ENCODE measurements around the gene NPTXR. TPM values are rescaled to one million over a fixed set of nuclear protein-coding genes. Genes with fewer than 3 reads are reported as not detected.

The NPTXR gene
- total RNA-seq, 6 experiments from 2014 or later: 0.18 to 0.68 (median 0.28) TPM

DNA sequence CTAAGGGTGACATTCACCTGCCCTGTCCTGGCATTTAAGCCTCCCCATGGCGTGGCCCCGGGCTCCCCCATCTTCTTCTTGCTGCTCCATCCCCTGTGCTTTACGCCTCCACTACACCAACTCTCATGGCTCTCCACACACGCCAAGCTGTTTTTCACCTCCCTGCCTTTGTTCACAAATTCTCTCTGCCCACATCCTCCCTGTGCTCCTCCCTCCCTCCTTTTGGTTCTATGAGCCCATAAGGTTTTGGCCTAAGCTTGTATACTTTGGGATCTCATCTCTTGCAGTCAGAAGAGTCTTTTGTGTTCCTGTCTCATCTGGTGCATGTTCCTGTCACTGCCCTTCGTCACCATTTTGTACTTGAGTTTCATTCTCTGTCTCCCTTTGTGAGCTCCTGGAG lies 45.3 kb downstream of the NPTXR start:
- ATAC-seq (no peak), DNase-seq (no peak)
- 55% methylated on average over 5 of the region's 5 CpGs for WGBS (ENCODE audit: insufficient coverage, low coverage, low lambda C conversion rate, missing lambda C conversion rate)
- no peaks in the 10 kb centered on the region for H3K36me3 ChIP-seq
- TF ChIP-seq, protein P1, sequence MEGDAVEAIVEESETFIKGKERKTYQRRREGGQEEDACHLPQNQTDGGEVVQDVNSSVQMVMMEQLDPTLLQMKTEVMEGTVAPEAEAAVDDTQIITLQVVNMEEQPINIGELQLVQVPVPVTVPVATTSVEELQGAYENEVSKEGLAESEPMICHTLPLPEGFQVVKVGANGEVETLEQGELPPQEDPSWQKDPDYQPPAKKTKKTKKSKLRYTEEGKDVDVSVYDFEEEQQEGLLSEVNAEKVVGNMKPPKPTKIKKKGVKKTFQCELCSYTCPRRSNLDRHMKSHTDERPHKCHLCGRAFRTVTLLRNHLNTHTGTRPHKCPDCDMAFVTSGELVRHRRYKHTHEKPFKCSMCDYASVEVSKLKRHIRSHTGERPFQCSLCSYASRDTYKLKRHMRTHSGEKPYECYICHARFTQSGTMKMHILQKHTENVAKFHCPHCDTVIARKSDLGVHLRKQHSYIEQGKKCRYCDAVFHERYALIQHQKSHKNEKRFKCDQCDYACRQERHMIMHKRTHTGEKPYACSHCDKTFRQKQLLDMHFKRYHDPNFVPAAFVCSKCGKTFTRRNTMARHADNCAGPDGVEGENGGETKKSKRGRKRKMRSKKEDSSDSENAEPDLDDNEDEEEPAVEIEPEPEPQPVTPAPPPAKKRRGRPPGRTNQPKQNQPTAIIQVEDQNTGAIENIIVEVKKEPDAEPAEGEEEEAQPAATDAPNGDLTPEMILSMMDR (IDR thresholded peaks at IDR 0.05): no peak
- no peak for TF ChIP-seq POLR2A (IDR thresholded peaks at IDR 0.05)
- H3K9me3 ChIP-seq: no peaks in the 10 kb centered on the region
- H3K27ac ChIP-seq: no peak overlapping the region
- H3K4me3 ChIP-seq: no peak overlapping the region
- H3K4me1 ChIP-seq: peaks cover 0 to 3% (median 0%) of the 10 kb centered on the region in 4 donors
- intact Hi-C loops (cut with DNase I): no loop called here
- no peaks in the 10 kb centered on the region for H3K27me3 ChIP-seq

DNA sequence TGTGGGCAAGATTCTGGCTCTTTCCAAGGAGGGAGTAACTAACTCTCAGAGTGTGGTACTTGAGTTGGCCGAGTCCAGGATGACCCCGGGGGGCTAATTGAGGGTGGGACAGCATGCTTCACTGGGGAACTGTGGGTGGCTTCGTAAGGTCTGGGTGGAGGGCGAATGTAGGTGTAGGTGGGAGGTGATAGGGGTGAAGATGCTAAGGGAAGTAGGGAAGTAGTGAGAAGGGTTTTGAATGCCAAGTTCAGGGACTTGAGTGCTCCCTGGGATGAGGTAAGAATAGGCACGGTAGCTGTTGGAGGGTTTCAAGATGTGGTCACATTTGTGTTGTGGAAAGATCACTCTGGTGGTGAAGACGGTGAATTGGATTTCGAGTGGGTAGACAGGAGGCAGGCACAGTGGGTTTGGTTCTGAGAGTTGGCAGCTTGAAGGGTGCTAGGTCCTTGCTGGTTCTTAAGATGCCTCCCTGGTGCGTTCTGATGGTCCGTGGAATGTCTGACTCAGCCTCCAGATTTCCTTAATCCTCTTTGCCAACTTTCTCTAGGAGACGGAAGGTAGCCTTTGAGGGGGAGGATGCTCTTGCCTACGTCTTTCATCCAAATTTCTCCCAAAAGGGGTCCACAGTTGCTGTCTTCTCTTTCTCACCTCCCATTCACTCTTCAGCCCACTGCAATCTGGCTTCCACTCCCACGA lies 47.4 kb downstream of the NPTXR start:
- intact Hi-C loops (cut with DNase I): no loop called here
- H3K4me1 ChIP-seq: peaks cover 0 to 3% (median 0%) of the 10 kb centered on the region in 4 donors
- 60% methylated on average over 12 of the region's 12 CpGs for WGBS (ENCODE audit: insufficient coverage, low coverage, low lambda C conversion rate, missing lambda C conversion rate)
- no peaks in the 10 kb centered on the region for H3K27me3 ChIP-seq
- H3K36me3 ChIP-seq: no peaks in the 10 kb centered on the region
- TF ChIP-seq POLR2A (IDR thresholded peaks at IDR 0.05): no peak
- TF ChIP-seq, protein P1 (IDR thresholded peaks at IDR 0.05): no peak
- no peak for DNase-seq
- no peaks in the 10 kb centered on the region for H3K9me3 ChIP-seq
- H3K4me3 ChIP-seq: no peak overlapping the region
- no peak for ATAC-seq
- no peak overlapping the region for H3K27ac ChIP-seq

DNA sequence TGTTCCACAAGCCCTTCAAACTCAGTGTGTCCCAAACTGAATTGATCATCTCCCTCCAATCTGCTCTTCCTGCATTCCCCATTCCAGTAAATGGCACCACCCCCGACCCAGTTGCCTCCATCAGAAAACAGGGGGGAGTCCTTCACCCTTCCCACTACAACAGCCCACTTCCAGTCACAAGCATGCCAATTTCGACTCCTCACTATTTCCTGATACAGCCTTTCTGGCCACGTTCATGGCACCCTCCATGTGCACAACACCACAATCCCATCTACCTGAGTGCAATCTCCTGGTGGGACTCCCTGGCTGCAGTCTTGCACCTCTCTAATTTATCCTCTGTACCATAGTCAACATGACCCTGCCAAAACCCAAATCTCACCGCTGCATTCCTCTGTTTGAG lies 48.3 kb downstream of the NPTXR start:
- WGBS (ENCODE audit: insufficient coverage, low coverage, low lambda C conversion rate, missing lambda C conversion rate): 45% methylated on average over 4 of the region's 4 CpGs
- no peaks in the 10 kb centered on the region for H3K27me3 ChIP-seq
- no peak for DNase-seq
- H3K4me1 ChIP-seq: peaks cover 0 to 3% (median 0%) of the 10 kb centered on the region in 4 donors
- no peak overlapping the region for H3K27ac ChIP-seq
- no peak for ATAC-seq
- H3K4me3 ChIP-seq: no peak overlapping the region
- no peak for TF ChIP-seq POLR2A (IDR thresholded peaks at IDR 0.05)
- TF ChIP-seq, protein P1 (IDR thresholded peaks at IDR 0.05): no peak
- no peaks in the 10 kb centered on the region for H3K36me3 ChIP-seq
- no peaks in the 10 kb centered on the region for H3K9me3 ChIP-seq
- intact Hi-C loops (cut with DNase I): no loop called here

DNA sequence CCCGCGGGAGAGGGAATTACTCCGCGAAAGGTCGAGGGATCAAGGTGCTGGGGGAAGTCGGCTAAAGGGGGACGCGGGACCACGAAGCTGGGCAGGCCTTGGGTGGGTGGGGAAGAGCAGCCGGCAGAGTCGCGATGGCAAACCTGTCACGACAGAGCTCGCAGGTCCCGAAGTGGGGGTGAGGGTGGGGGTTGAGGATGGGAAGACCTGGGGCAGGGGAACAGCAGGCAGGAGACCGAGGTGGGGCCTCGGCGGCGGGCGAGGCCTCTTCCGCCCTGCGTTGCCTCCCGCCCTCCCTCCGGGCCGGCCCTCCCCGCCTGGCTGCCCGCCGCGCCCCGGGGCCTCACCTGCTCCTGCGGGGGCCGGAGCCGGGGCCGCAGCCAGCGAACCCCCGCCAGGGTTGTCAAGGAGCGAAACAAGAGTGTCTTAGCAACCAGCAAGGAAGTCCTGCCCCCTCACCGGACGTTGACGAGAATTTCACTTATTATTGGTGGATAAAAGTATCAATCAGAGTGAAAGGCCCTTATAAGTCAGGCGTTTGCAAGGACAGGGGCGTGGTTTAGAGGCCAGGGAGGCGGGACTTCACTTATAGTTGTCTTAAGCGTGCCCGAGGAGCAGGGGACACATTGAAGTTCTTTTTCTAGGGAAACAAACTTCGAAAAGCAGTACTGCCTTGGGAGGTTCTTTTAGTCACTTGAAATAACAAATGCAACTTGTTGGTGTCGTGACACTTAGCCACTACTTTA lies 49.9 kb downstream of the NPTXR start, which contains the start of gene DNAL4:
Gene DNAL4 (minus strand): TSS at position 423 of the 746 bp plus-strand sequence. CDS start 11,412 bp downstream, outside the sequence.
- no peaks in the 10 kb centered on the region for H3K27me3 ChIP-seq
- intact Hi-C loops (cut with DNase I): no loop called here
- peak; percentile 98 to 99 (median 99) for ATAC-seq

More for the DNA sequence above, 49.9 kb downstream of the NPTXR start, which contains the start of gene DNAL4:
- peak within 1 kb of the TSS; percentile 75 to 78 (median 76) for H3K4me3 ChIP-seq
- H3K9me3 ChIP-seq: no peaks in the 10 kb centered on the region
- H3K27ac ChIP-seq: peak within 1 kb of the TSS; percentile 38 to 58 (median 41)
- TF ChIP-seq, protein P1 (IDR thresholded peaks at IDR 0.05): no peak
- TF ChIP-seq POLR2A (IDR thresholded peaks at IDR 0.05): peak; percentile 19
- DNase-seq: peak; percentile 91 to 95 (median 93)
- peaks cover 0 to 3% (median 0%) of the 10 kb centered on the region in 4 donors for H3K4me1 ChIP-seq
- 0% methylated on average over 20 of the region's 47 CpGs for WGBS (ENCODE audit: insufficient coverage, low coverage, low lambda C conversion rate, missing lambda C conversion rate)
- peaks cover 0 to 2% (median 0%) of the 10 kb centered on the region in 4 donors for H3K36me3 ChIP-seq

All from right lobe of liver (tissue), 6 donors.